NB4 (cell line): ENCODE measurements around the gene SRF.

ENCODE experiments used
- DNase-seq: peaks from one replicate; pipeline ENCODE4 v3.0.0; 2010; ENCODE audit warnings: low read depth
- H3K4me3 ChIP-seq: one replicate; pipeline ENCODE4 v1.5.1; 2011; ENCODE audit warnings: mild to moderate bottlenecking, low read depth, low read length, moderate library complexity
- MYC ChIP-seq: IDR thresholded peaks from 2 replicates; pipeline ENCODE4 v1.6.1; 2011; ENCODE audit warnings: low read depth, low read length
- POLR2A ChIP-seq: IDR thresholded peaks from 2 replicates; pipeline ENCODE4 v1.6.1; 2011; ENCODE audit warnings: mild to moderate bottlenecking; ENCODE audit not compliant: insufficient read length; ENCODE audit errors: extremely low read depth
- TF ChIP-seq, protein P1 (sequence below): IDR thresholded peaks from one replicate; pipeline ENCODE4 v1.5.1; 2012; ENCODE audit warnings: low read depth, low read length
- TF ChIP-seq, protein P2 (sequence below): IDR thresholded peaks from 2 replicates; pipeline ENCODE4 v1.6.1; 2011; ENCODE audit warnings: low read depth, low read length

The SRF gene

DNA sequence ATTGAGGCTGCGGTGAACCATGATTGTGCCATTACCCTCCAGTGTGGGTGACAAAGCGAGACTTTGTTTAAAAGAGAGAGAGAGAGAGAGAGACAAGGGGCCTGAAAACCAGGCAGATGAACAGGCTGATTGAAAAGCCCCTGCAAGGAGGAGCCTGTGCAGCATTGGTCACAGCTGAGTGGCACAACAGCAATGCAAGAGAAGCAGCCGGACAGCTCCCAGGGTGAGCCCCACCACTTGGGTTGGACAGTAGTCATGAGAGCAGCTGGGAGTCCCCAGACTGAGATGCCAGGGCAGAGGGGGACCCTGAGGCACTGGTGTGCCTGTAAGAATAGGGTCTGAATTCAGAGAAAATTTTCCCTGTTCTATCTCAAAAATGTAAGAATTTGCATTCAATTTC lies 48.0 kb downstream of the SRF start:
- DNase-seq = no peak
- H3K4me3 ChIP-seq = no peak overlapping the region
- TF ChIP-seq, protein P1, sequence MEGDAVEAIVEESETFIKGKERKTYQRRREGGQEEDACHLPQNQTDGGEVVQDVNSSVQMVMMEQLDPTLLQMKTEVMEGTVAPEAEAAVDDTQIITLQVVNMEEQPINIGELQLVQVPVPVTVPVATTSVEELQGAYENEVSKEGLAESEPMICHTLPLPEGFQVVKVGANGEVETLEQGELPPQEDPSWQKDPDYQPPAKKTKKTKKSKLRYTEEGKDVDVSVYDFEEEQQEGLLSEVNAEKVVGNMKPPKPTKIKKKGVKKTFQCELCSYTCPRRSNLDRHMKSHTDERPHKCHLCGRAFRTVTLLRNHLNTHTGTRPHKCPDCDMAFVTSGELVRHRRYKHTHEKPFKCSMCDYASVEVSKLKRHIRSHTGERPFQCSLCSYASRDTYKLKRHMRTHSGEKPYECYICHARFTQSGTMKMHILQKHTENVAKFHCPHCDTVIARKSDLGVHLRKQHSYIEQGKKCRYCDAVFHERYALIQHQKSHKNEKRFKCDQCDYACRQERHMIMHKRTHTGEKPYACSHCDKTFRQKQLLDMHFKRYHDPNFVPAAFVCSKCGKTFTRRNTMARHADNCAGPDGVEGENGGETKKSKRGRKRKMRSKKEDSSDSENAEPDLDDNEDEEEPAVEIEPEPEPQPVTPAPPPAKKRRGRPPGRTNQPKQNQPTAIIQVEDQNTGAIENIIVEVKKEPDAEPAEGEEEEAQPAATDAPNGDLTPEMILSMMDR = no peak
- TF ChIP-seq MYC = no peak
- TF ChIP-seq, protein P2, sequence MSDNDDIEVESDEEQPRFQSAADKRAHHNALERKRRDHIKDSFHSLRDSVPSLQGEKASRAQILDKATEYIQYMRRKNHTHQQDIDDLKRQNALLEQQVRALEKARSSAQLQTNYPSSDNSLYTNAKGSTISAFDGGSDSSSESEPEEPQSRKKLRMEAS = no peak
- TF ChIP-seq POLR2A = no peak

DNA sequence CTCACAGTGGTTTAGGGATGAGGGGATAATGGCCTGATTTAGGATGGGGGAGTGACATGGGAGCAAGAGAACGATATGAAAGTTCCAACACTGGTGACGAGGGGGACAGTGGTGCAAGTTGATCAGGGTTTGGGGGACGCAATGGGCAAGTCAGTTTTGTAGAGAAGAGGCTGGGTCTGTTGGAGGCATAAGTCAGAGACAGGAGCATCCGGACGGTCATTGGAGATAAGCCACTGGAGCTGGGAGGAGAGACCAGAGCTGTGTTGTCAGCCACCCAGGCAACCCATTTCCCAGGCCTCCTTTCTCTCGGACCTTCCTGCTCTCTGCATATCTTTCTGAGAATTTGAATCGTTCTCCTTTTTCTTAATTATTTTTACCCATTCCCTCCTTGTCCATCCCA lies 48.7 kb downstream of the SRF start:
- no peak overlapping the region for H3K4me3 ChIP-seq
- DNase-seq = no peak
- TF ChIP-seq POLR2A (no peak), MYC (no peak)
- TF ChIP-seq, protein P1 = no peak
- TF ChIP-seq, protein P2 = no peak

DNA sequence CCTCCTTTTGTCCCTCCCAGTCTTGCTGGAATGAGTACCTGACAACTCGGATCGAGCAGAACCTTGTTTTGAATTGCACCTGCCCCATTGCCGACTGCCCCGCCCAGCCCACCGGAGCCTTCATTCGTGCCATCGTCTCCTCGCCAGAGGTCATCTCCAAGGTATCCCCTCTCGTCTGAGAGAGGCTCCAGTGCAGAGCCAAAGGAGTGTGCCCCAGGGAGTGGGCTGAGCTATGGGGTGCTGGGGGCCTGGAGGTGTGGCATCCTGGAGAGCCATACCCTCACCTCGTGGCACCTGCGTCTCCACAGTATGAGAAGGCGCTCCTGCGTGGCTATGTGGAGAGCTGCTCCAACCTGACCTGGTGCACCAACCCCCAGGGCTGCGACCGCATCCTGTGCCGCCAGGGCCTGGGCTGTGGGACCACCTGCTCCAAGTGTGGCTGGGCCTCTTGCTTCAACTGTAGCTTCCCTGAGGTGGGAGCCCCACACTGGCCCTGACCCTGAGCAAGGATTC lies 49.4 kb downstream of the SRF start:
- no peak for DNase-seq
- no peak overlapping the region for H3K4me3 ChIP-seq
- TF ChIP-seq, protein P2 = no peak
- TF ChIP-seq MYC (no peak), POLR2A (no peak)
- TF ChIP-seq, protein P1 = no peak

DNA sequence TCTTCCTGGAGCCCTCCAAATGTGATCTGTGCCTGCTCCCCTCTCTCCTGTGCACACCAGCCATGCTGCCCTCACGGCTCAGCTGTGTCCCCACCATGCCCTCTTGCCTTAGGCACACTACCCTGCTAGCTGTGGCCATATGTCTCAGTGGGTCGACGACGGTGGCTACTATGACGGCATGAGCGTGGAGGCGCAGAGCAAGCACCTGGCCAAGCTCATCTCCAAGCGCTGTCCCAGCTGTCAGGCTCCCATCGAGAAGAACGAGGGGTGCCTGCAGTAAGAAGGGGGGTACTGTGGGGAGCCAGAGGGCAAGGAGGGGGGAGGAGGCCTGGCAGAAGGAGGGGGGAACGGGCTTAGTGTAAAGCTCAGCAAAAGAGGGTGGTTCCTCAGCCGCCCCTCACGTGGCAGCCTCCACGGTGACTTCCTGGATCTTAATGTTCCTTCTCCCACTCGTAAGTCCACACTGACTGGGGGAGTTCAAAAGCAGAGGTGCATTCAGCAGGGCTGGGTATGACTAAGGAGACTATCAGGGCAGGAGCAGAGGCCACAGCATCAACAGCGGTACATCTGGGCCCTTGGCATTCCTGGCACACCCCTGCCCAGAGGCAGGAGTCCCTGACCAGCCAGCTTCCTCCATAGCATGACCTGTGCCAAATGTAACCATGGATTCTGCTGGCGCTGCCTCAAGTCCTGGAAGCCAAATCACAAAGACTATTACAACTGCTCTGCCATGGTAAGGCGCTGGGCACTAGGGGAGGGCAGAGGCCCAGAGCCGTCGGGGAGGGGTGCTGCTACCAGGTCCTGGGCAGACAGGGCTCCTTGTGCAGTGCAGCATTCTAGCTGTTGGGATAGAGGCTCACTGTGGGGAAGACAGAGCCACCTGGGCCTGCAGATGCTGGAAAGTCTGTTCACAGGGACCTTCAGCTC lies 50.2 kb downstream of the SRF start:
- H3K4me3 ChIP-seq = no peak overlapping the region
- no peak for DNase-seq
- TF ChIP-seq, protein P2 = no peak
- no peak for TF ChIP-seq POLR2A

DNA sequence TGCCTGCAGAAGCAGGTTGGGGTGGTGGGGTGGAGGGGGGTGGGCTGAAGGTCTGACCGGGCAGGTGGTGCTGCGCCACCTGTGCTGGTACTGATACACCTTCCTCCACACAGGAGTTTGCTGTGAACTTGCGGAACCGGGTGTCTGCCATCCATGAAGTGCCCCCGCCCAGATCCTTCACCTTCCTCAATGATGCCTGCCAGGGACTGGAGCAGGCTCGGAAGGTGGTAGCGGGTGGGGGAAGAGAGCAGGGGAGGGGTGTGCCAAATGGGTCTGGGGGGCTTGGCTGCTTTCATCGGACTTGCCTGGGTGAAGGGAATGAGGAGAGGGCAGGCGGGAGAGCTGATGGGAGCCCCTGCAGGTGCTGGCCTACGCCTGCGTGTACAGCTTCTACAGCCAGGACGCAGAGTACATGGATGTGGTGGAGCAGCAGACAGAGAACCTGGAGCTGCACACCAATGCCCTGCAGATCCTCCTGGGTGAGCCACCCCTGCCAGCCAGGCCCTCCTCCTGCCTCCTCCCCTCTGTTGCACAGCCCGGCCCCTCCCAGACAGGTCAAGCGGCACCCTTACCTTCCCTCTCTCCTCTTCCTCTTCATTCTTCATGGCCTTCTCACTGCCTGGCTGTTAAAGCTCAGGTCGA lies 51.5 kb downstream of the SRF start:
- DNase-seq = no peak
- H3K4me3 ChIP-seq = no peak overlapping the region
- TF ChIP-seq MYC = no peak

DNA sequence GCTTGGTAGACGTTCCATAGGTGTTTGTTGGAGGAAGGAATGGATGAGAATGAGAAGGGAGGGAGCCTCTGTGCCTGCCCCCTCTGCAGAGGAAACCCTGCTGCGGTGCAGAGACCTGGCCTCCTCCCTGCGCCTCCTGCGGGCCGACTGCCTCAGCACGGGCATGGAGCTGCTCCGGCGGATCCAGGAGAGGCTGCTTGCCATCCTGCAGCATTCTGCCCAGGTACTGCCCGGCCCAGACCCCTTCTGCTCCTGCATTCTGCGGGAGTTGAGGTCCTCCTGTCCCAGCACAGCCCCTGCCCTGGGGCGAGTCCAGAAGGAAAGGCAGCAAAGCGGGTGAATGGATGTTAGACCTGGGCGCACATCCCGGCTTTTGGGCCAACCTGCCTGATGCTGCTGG lies 52.1 kb downstream of the SRF start:
- TF ChIP-seq, protein P1 = no peak
- TF ChIP-seq MYC (no peak), POLR2A (no peak)
- TF ChIP-seq, protein P2 = no peak
- H3K4me3 ChIP-seq = no peak overlapping the region
- no peak for DNase-seq
